ENCODE measurements around the gene FASTK.

GRCh38 chr7:151085691-151086620 is 5.3 kb upstream of the FASTK start, which contains the start of gene AGAP3:
- TF ChIP-seq POLR2A (IDR thresholded peaks at IDR 0.05; ENCODE audit: low read depth, low read length) (no peak), POLR2AphosphoS5 (IDR thresholded peaks at IDR 0.05; ENCODE audit: low read depth, low read length) (no peak), TAF1 (IDR thresholded peaks at IDR 0.05; ENCODE audit: low read depth, low read length) (no peak), POU2F2 (IDR thresholded peaks at IDR 0.05; ENCODE audit: low read depth, low read length) (no peak)

All from GM12891 (cell line).